ENCODE results near the gene EFR3B. TPM values are rescaled to one million over a fixed set of nuclear protein-coding genes. Genes with fewer than 3 reads are reported as not detected.

The EFR3B gene
- total and polyA plus RNA-seq, 10 of the 15 experiments (the other 5 are each of a cell fraction or from before 2014, with no cell fraction given) = 0.12 to 3.9 (median 1.8) TPM

- H4K20me1 ChIP-seq (ENCODE audit: control insufficient read depth, insufficient read depth) = no peaks in the 10 kb centered on the region
- H3K4me1 ChIP-seq (ENCODE audit: control insufficient read depth, insufficient read depth, low read length) = peaks cover 13% of the 10 kb centered on the region
- SMC1A ChIA-PET (ENCODE audit: uncharacterized antibody, unreplicated experiment) = no interaction called here
- CTCF ChIA-PET = interaction anchor here (7.1 kb wide), 1 partner anchor 25 kb away, joined by 36 read pairs; no protein-coding TSS in a partner anchor
- intact Hi-C loops (cut with micrococcal nuclease; ENCODE audit: unreplicated experiment) (no loop called here), in situ Hi-C loops (cut with MboI) (no loop called here)
- no TSS peak for BruUV-seq (replicated peaks)
- DNase-seq (ENCODE audit: low read depth, low spot score) = no peak
- no peak overlapping the region for H3K4me3 ChIP-seq
- TF ChIP-seq NKRF (conservative IDR thresholded peaks at IDR 0.05) (no peak), SMARCA5 (IDR thresholded peaks at IDR 0.05) (no peak), RUNX3 (IDR thresholded peaks at IDR 0.05; ENCODE audit: low read length) (peak; percentile 20; the same call in 1 of the 2 replicates), ZZZ3 (IDR thresholded peaks at IDR 0.05; ENCODE audit: control insufficient read depth, insufficient read length, low read depth) (no peak), RBBP5 (conservative IDR thresholded peaks at IDR 0.05) (no peak), TAF1 (IDR thresholded peaks at IDR 0.05; ENCODE audit: borderline replicate concordance, low read depth, low read length) (no peak)
- no peaks in the 10 kb centered on the region for H3K9me3 ChIP-seq (replicated peaks; ENCODE audit: control insufficient read depth, insufficient read depth, low read length)
- H3K9ac ChIP-seq (ENCODE audit: control insufficient read depth, insufficient read depth, low read length) = no peak overlapping the region
- H3K27ac ChIP-seq (ENCODE audit: control insufficient read depth, insufficient read depth) = no peak overlapping the region
- peak overlapping the region; percentile 35 for H2AFZ ChIP-seq (ENCODE audit: control insufficient read depth, low read depth, low read length)
- no peak overlapping the region for H3K4me2 ChIP-seq (ENCODE audit: control insufficient read depth, insufficient read depth)
- no peak for FAIRE-seq
- H3K36me3 ChIP-seq (ENCODE audit: control insufficient read depth in 2 of 2, insufficient read depth in 2 of 2, low read length in 1 of 2) = no peaks in the 10 kb centered on the region
- RAD21 ChIA-PET (ENCODE audit: unreplicated experiment) = no interaction called here
- no peak for ATAC-seq
- H3K27me3 ChIP-seq (replicated peaks in 1 of 2; ENCODE audit: control insufficient read depth in 2 of 2, insufficient read depth in 2 of 2, low read length in 1 of 2) = no peaks in the 10 kb centered on the region
- H3K79me2 ChIP-seq (ENCODE audit: control insufficient read depth, insufficient read depth, low read length) = no peaks in the 10 kb centered on the region
- WGBS (ENCODE audit: insufficient coverage, insufficient replicate concordance, low lambda C conversion rate, missing lambda C conversion rate) = 65% methylated on average over 11 of the region's 11 CpGs
- POLR2A ChIA-PET = interaction anchor here (0.5 to 0.6 kb wide), 3 partner anchors 8 to 846 kb away, joined by 3 read pairs; no protein-coding TSS in a partner anchor
These were observed 160.4 kb downstream of the EFR3B start for GRCh38 chr2:25202275-25202674.
